HG03135 (cell line): ENCODE results near the gene PUM2.
"Not testable (repeated sequence)": the region's sequence is repeated elsewhere in the genome, so short reads cannot be mapped to it uniquely, and the experiment has no call there.

Experiments used
- ATAC-seq: cut with Tn5 transposase; IDR thresholded peaks from one replicate; pipeline ENCODE4 v1.9.1; 2021; ENCODE audit warnings: mild to moderate bottlenecking, moderate library complexity; ENCODE audit not compliant: unreplicated experiment

PUM2 gene

GRCh38 chr2:20235655-20236305 lies 114.9 kb downstream of the PUM2 start:
- ATAC-seq: no peak

- not testable (repeated sequence) for ATAC-seq
Observed at GRCh38 chr2:20234597-20234996, 116.0 kb downstream of the PUM2 start.

- ATAC-seq: no peak
Observed at GRCh38 chr2:20232837-20233207, 117.8 kb downstream of the PUM2 start.

GRCh38 chr2:20231598-20232026 lies 119.0 kb downstream of the PUM2 start:
- ATAC-seq: no peak

GRCh38 chr2:20231159-20231558 lies 119.5 kb downstream of the PUM2 start:
- no peak for ATAC-seq

GRCh38 chr2:20230114-20230425 lies 120.6 kb downstream of the PUM2 start:
- ATAC-seq: no peak

GRCh38 chr2:20229322-20230113 lies 121.1 kb downstream of the PUM2 start:
- no peak for ATAC-seq

- ATAC-seq: no peak
Observed at GRCh38 chr2:20227894-20228505, 122.6 kb downstream of the PUM2 start.

- no peak for ATAC-seq
Observed at GRCh38 chr2:20226152-20226545, 124.5 kb downstream of the PUM2 start.

GRCh38 chr2:20225294-20226151 lies 125.1 kb downstream of the PUM2 start:
- peak; percentile 58 for ATAC-seq

GRCh38 chr2:20224716-20225293 lies 125.8 kb downstream of the PUM2 start, which contains the start of gene SDC1:
Gene SDC1 (minus strand): TSS chr2:20225130. CDS start chr2:20224867, 263 bp downstream.
- peak; percentile 26 for ATAC-seq

GRCh38 chr2:20224164-20224715 lies 126.4 kb downstream of the PUM2 start:
- peak; percentile 32 for ATAC-seq

GRCh38 chr2:20223407-20224163 lies 127.1 kb downstream of the PUM2 start:
- ATAC-seq: peak; percentile 22

- ATAC-seq: no peak
Observed at GRCh38 chr2:20222769-20223406, 127.8 kb downstream of the PUM2 start.

GRCh38 chr2:20222014-20222768 lies 128.5 kb downstream of the PUM2 start:
- no peak for ATAC-seq

- no peak for ATAC-seq
Observed at GRCh38 chr2:20221555-20221973, 129.1 kb downstream of the PUM2 start.

- ATAC-seq: no peak
Observed at GRCh38 chr2:20220806-20221554, 129.7 kb downstream of the PUM2 start.
